Esophagus squamous epithelium (tissue), 4 donors: ENCODE data around the gene ATP5F1D.

Experiments
- CTCF ChIP-seq, 6 experiments: fragments of 450-650 bp in 4 of 6; fragments of 200-600 bp in 2 of 6; sonication (generic) in 2 of 6; IDR thresholded peaks; one replicate each; pipeline ENCODE4 v1.5.1; 2016 to 2019; ENCODE audit warnings: antibody characterized with exemption in 6 of 6, mild to moderate bottlenecking in 4 of 6, moderate library complexity in 4 of 6
- POLR2A ChIP-seq, 4 donors: fragments of 450-650 bp; IDR thresholded peaks; one replicate each; pipeline ENCODE4 v1.6.1; 2017; ENCODE audit warnings: antibody characterized with exemption in 4 of 4, mild to moderate bottlenecking in 4 of 4, moderate library complexity in 3 of 4

GRCh38 chr19:1283207-1283916 lies 41.8 kb downstream of the ATP5F1D start:
- TF ChIP-seq CTCF (IDR thresholded peaks at IDR 0.05) (no peak), POLR2A (IDR thresholded peaks at IDR 0.05) (no peak)
